ENCODE measurements around the gene OR8G1. TPM values are rescaled to one million over a fixed set of nuclear protein-coding genes. Genes with fewer than 3 reads are reported as not detected.

Gene OR8G1
- total and polyA plus RNA-seq, 8 donors: 0.04 TPM; not detected in 7

DNA sequence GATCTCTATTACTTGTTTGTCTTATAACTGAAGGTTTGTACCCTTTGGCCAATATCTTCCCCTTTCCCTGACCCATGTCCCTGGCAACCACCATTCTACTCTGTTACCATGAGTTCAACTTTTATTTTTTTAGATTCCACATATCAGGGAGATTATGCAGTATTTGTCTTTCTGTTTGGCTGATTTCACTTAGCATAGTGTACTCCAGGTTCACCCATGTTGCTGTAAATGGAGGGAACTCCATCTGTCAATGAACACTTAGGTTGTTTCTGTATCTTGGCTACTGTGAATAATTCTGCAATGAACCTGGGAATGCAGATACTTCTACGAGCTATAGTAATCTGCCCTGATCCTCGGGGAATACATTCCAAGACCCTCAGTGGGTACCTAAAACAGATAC lies 42.9 kb upstream of the OR8G1 start:
- Histone ChIP-seq H3K4me3 (no peak overlapping the region), H3K27me3 (no peaks in the 10 kb centered on the region), H3K27ac (no peak overlapping the region), H3K36me3 (no peaks in the 10 kb centered on the region), H3K4me1 (peaks cover 0 to 4% of the 10 kb centered on the region in 2 donors), H3K9me3 (no peaks in the 10 kb centered on the region)
- ATAC-seq (no peak), DNase-seq (no peak)
- TF ChIP-seq, protein P1, sequence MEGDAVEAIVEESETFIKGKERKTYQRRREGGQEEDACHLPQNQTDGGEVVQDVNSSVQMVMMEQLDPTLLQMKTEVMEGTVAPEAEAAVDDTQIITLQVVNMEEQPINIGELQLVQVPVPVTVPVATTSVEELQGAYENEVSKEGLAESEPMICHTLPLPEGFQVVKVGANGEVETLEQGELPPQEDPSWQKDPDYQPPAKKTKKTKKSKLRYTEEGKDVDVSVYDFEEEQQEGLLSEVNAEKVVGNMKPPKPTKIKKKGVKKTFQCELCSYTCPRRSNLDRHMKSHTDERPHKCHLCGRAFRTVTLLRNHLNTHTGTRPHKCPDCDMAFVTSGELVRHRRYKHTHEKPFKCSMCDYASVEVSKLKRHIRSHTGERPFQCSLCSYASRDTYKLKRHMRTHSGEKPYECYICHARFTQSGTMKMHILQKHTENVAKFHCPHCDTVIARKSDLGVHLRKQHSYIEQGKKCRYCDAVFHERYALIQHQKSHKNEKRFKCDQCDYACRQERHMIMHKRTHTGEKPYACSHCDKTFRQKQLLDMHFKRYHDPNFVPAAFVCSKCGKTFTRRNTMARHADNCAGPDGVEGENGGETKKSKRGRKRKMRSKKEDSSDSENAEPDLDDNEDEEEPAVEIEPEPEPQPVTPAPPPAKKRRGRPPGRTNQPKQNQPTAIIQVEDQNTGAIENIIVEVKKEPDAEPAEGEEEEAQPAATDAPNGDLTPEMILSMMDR (IDR thresholded peaks at IDR 0.05): no peak
- intact Hi-C loops (cut with DNase I): loop anchor here in 1 of 2 donors (10.0 kb wide), 1 partner anchor 123 kb away; no protein-coding TSS in a partner anchor

DNA sequence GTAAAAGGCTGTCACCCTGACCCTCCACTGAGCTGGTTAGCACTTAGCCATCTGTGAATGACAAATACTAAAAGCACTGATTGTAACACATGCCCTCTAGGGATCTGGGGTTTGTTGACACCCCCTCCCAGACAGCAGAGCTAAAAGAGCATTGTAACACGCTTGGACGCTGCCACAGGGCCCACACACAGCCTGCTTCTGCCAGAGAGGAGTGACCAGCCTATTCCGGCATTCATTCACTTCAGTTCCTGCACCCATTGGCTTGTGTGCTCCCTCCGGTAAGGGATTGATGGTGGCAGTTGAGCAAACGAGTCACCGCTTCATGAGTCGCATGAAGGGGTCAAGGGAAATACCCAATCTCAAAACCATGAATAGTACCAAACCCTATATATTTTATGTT lies 42.0 kb upstream of the OR8G1 start:
- no peaks in the 10 kb centered on the region for H3K4me1 ChIP-seq
- no peaks in the 10 kb centered on the region for H3K36me3 ChIP-seq
- no peak overlapping the region for H3K4me3 ChIP-seq
- DNase-seq (no peak), ATAC-seq (no peak)
- H3K9me3 ChIP-seq: no peaks in the 10 kb centered on the region
- no peak overlapping the region for H3K27ac ChIP-seq
- intact Hi-C loops (cut with DNase I): loop anchor here in 1 of 2 donors (10.0 kb wide), 1 partner anchor 124 kb away; no protein-coding TSS in a partner anchor
- H3K27me3 ChIP-seq: no peaks in the 10 kb centered on the region
- TF ChIP-seq, protein P1 (IDR thresholded peaks at IDR 0.05): no peak

DNA sequence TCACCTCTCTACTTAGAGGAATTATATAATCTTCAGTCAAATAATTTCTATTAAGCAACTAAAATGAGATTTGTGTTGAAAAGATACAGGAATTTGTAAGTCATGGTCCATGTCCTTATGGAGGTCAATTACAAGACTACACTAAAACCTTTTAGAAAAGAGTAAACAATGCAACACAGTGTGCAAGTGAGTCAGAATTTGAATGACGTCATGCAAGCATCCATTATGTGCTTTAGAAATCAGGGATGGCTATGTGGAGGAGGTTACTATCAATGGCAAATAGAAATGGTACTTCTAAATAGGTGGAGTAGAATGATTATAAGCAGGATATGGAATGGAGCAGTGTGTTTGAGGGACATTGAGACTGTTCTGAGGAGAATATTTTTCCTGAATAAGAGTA lies 41.2 kb upstream of the OR8G1 start:
- intact Hi-C loops (cut with DNase I): loop anchor here in 1 of 2 donors (10.0 kb wide), 1 partner anchor 125 kb away; no protein-coding TSS in a partner anchor
- H3K4me3 ChIP-seq: no peak overlapping the region
- no peaks in the 10 kb centered on the region for H3K9me3 ChIP-seq
- no peaks in the 10 kb centered on the region for H3K27me3 ChIP-seq
- no peaks in the 10 kb centered on the region for H3K4me1 ChIP-seq
- TF ChIP-seq, protein P1 (IDR thresholded peaks at IDR 0.05): no peak
- ATAC-seq (no peak), DNase-seq (no peak)
- no peaks in the 10 kb centered on the region for H3K36me3 ChIP-seq
- H3K27ac ChIP-seq: no peak overlapping the region

DNA sequence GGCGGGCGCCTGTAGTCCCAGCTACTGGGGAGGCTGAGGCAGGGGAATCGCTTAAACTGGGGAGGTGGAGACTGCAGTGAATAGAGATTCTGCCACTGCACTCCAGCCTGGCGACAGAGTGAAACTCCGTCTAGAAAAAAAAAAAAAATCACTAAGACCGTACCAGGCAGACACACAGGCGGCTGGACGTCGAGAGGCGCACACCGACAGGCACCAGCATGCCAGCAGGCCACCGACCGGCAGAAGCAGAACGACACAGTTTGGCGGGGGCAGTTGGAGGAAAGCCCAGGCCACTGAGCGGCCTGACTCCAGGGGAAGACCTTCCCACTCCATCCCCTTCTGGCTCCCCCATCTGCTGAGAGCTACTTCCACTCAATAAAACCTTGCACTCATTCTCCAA lies 40.2 kb upstream of the OR8G1 start:
- ATAC-seq (no peak), DNase-seq (no peak)
- Histone ChIP-seq H3K4me3 (no peak overlapping the region), H3K36me3 (no peaks in the 10 kb centered on the region), H3K4me1 (no peaks in the 10 kb centered on the region), H3K27me3 (no peaks in the 10 kb centered on the region), H3K9me3 (no peaks in the 10 kb centered on the region), H3K27ac (no peak overlapping the region)
- intact Hi-C loops (cut with DNase I): no loop called here
- TF ChIP-seq, protein P1 (IDR thresholded peaks at IDR 0.05): no peak

DNA sequence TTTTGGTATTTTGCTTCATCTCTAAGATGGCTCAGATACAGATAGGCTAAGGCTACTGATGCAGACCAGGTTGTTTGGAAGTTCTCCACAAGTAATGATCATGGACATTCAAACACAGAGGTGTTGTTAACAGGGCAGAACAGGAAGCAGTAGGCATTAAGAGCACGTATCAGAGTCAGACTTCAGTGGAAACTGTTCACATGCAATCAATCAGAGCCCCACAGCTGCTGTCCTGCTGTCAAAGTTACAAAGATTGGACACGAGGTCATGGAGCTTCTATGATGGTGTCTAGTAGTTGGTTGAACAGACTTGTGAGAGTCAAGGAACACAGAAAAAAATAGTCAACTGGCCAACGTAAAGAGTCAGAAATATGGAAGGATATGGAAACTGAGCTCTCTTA lies 37.9 kb upstream of the OR8G1 start:
- DNase-seq (no peak), ATAC-seq (no peak)
- intact Hi-C loops (cut with DNase I): no loop called here
- Histone ChIP-seq H3K36me3 (no peaks in the 10 kb centered on the region), H3K4me1 (no peaks in the 10 kb centered on the region), H3K9me3 (no peaks in the 10 kb centered on the region), H3K27me3 (no peaks in the 10 kb centered on the region), H3K27ac (no peak overlapping the region), H3K4me3 (no peak overlapping the region)
- TF ChIP-seq, protein P1 (IDR thresholded peaks at IDR 0.05): no peak
